ENCODE results near the gene SLC22A25. TPM values are rescaled to one million over a fixed set of nuclear protein-coding genes. Genes with fewer than 3 reads are reported as not detected.

Gene SLC22A25
- total RNA-seq, 2 donors from 2014 or later = not detected

DNA sequence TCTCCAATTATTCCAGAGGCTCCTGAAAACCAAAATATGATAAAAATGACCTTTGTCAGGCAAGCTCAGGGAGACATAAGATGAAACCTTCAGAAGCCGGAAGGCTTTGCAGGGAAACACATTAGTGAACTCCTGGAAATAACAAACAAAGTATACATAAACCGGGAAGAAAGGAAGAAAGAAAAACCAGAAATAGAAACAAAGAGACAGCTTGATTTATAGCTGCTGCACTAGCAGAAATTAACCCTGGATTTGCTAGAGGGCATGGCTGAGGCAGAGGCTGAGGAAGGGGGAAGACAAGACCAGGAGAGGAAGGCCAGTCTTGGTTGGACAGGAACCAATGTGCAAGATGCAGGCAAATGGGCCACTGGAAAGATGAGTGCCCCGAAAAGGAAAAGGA lies 33.3 kb downstream of the SLC22A25 start:
- DNase-seq (ENCODE audit: low spot score) = no peak
- no peaks in the 10 kb centered on the region for H3K9me3 ChIP-seq

More for the DNA sequence above, 33.3 kb downstream of the SLC22A25 start:
- Histone ChIP-seq H3K4me1 (ENCODE audit: control insufficient read depth in 1 of 2, low read depth in 2 of 2) (no peaks in the 10 kb centered on the region), H3K27me3 (replicated peaks; ENCODE audit: insufficient read depth) (no peaks in the 10 kb centered on the region), H3K36me3 (no peaks in the 10 kb centered on the region), H3K27ac (no peak overlapping the region), H3K4me3 (no peak overlapping the region)
- no peak for ATAC-seq (ENCODE audit: insufficient number of reproducible peaks, low FRiP score, low read depth)
- TF ChIP-seq, protein P1, sequence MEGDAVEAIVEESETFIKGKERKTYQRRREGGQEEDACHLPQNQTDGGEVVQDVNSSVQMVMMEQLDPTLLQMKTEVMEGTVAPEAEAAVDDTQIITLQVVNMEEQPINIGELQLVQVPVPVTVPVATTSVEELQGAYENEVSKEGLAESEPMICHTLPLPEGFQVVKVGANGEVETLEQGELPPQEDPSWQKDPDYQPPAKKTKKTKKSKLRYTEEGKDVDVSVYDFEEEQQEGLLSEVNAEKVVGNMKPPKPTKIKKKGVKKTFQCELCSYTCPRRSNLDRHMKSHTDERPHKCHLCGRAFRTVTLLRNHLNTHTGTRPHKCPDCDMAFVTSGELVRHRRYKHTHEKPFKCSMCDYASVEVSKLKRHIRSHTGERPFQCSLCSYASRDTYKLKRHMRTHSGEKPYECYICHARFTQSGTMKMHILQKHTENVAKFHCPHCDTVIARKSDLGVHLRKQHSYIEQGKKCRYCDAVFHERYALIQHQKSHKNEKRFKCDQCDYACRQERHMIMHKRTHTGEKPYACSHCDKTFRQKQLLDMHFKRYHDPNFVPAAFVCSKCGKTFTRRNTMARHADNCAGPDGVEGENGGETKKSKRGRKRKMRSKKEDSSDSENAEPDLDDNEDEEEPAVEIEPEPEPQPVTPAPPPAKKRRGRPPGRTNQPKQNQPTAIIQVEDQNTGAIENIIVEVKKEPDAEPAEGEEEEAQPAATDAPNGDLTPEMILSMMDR (IDR thresholded peaks at IDR 0.05) = no peak

Other genes with a start within 250 kb of the SLC22A25 start
- gene SLC22A8, start 227.8 kb downstream of the SLC22A25 start, total RNA-seq = not detected
- not detected for gene SLC22A24, start 99.4 kb downstream of the SLC22A25 start, total RNA-seq
- gene SLC22A9, start 126.2 kb upstream of the SLC22A25 start, total RNA-seq = not detected
- gene PLAAT5, start 247.6 kb upstream of the SLC22A25 start, total RNA-seq = 1 to 10 TPM in 1 of 2 donors, under 1 TPM in 1; 0.49 to 1.8 TPM

Measured in thoracic aorta (tissue), 2 donors.